WTC11 (cell line): ENCODE data around the gene MERTK. TPM values are rescaled to one million over a fixed set of nuclear protein-coding genes. Genes with fewer than 3 reads are reported as not detected.

Source experiments
- ATAC-seq: fragments of 200-7000 bp; cut with Tn5 transposase; 2 replicates; pipeline ENCODE4 v1.10.0; 2021; ENCODE audit warnings: mild to moderate bottlenecking, moderate library complexity
- CTCF ChIA-PET: fragments of 300-600 bp; sonication (Branson Sonifier 250); formaldehyde crosslinking; loops from one replicate; lab custom pipeline; 2021; ENCODE audit warnings: antibody characterized with exemption; lab: Charles Lee
- POLR2A ChIA-PET: fragments of 350-600 bp; sonication (Branson Sonifier 250); formaldehyde crosslinking; loops from one replicate; lab custom pipeline; 2021; ENCODE audit warnings: antibody characterized with exemption; lab: Charles Lee
- DNase-seq: peaks from one replicate; pipeline ENCODE4 v3.0.0; 2021; ENCODE audit warnings: low spot score
- H3K27ac Mint-ChIP-seq: 2 replicates; pipeline ENCODE4 v1.8.0; 2021; ENCODE audit warnings: mixed read lengths
- H3K27me3 Mint-ChIP-seq: 2 replicates; pipeline ENCODE4 v1.8.0; 2021; ENCODE audit warnings: low read depth, mild to moderate bottlenecking, moderate library complexity, mixed read lengths
- H3K36me3 Mint-ChIP-seq: 2 replicates; pipeline ENCODE4 v1.8.0; 2021; ENCODE audit warnings: mixed read lengths
- H3K4me1 Mint-ChIP-seq: 2 replicates; pipeline ENCODE4 v1.8.0; 2022; ENCODE audit warnings: mixed read lengths
- H3K4me3 Mint-ChIP-seq: 2 replicates; pipeline ENCODE4 v1.8.0; 2021; ENCODE audit warnings: mild to moderate bottlenecking, moderate library complexity, mixed read lengths
- H3K9me3 Mint-ChIP-seq: 2 replicates; pipeline ENCODE4 v1.8.0; 2021; ENCODE audit warnings: mixed read lengths
- CREM ChIP-seq: sonication (generic); formaldehyde crosslinking; IDR thresholded peaks from 2 replicates; pipeline ENCODE4 v1.8.1; 2022; ENCODE audit warnings: mild to moderate bottlenecking, missing genetic modification reagents, moderate library complexity
- E2F4 ChIP-seq: sonication (generic); formaldehyde crosslinking; IDR thresholded peaks from 2 replicates; pipeline ENCODE4 v1.8.1; 2022; ENCODE audit warnings: low read depth, mild to moderate bottlenecking, moderate library complexity, missing genetic modification reagents, borderline replicate concordance
- E2F5 ChIP-seq: sonication (generic); formaldehyde crosslinking; IDR thresholded peaks from 2 replicates; pipeline ENCODE4 v1.8.1; 2022; ENCODE audit warnings: mild to moderate bottlenecking, moderate library complexity, missing genetic modification reagents
- FOXP1 ChIP-seq: sonication (generic); formaldehyde crosslinking; IDR thresholded peaks from 2 replicates; pipeline ENCODE4 v1.8.0; 2022; ENCODE audit warnings: missing genetic modification reagents, mild to moderate bottlenecking, moderate library complexity, borderline replicate concordance
- HMGXB4 ChIP-seq: sonication (generic); formaldehyde crosslinking; IDR thresholded peaks from 2 replicates; pipeline ENCODE4 v1.8.1; 2023; ENCODE audit warnings: mild to moderate bottlenecking, moderate library complexity, missing genetic modification reagents
- JAZF1 ChIP-seq: fragments of 250-450 bp; sonication (Bioruptor Pico); IDR thresholded peaks from 2 replicates; pipeline ENCODE4 v1.9.0; 2021; ENCODE audit warnings: moderate library complexity, mild to moderate bottlenecking, inconsistent platforms
- KAT7 ChIP-seq: sonication (generic); formaldehyde crosslinking; IDR thresholded peaks from 2 replicates; pipeline ENCODE4 v1.8.1; 2023; ENCODE audit warnings: missing genetic modification reagents, mild to moderate bottlenecking, borderline replicate concordance
- MYBL2 ChIP-seq: sonication (generic); formaldehyde crosslinking; IDR thresholded peaks from 2 replicates; pipeline ENCODE4 v1.8.1; 2023; ENCODE audit warnings: mild to moderate bottlenecking, moderate library complexity, missing genetic modification reagents
- PREB ChIP-seq: sonication (generic); formaldehyde crosslinking; IDR thresholded peaks from 2 replicates; pipeline ENCODE4 v1.8.1; 2022; ENCODE audit warnings: mild to moderate bottlenecking, missing genetic modification reagents, moderate library complexity, borderline replicate concordance
- PRRX2 ChIP-seq: fragments of 250-450 bp; sonication (Bioruptor Pico); IDR thresholded peaks from 2 replicates; pipeline ENCODE4 v1.8.0; 2021; ENCODE audit warnings: mild to moderate bottlenecking
- SMAD4 ChIP-seq: sonication (generic); formaldehyde crosslinking; IDR thresholded peaks from 2 replicates; pipeline ENCODE4 v1.8.0; 2022; ENCODE audit warnings: mild to moderate bottlenecking, missing genetic modification reagents
- TCF7 ChIP-seq: sonication (generic); formaldehyde crosslinking; IDR thresholded peaks from 2 replicates; pipeline ENCODE4 v1.8.0; 2022; ENCODE audit warnings: mild to moderate bottlenecking, low read depth, missing genetic modification reagents, moderate library complexity
- TEAD1 ChIP-seq: sonication (generic); formaldehyde crosslinking; IDR thresholded peaks from 2 replicates; pipeline ENCODE4 v1.8.0; 2022; ENCODE audit warnings: mild to moderate bottlenecking, missing genetic modification reagents
- ZBTB21 ChIP-seq: sonication (generic); formaldehyde crosslinking; IDR thresholded peaks from 2 replicates; pipeline ENCODE4 v1.8.1; 2023; ENCODE audit warnings: mild to moderate bottlenecking, missing genetic modification reagents, borderline replicate concordance
- ZNF396 ChIP-seq: fragments of 250-450 bp; sonication (Bioruptor Pico); IDR thresholded peaks from 2 replicates; pipeline ENCODE4 v1.8.0; 2021; ENCODE audit warnings: mild to moderate bottlenecking, moderate library complexity, borderline replicate concordance
- ZNF671 ChIP-seq: fragments of 250-450 bp; sonication (Bioruptor Pico); IDR thresholded peaks from 2 replicates; pipeline ENCODE4 v1.8.0; 2021; ENCODE audit warnings: mild to moderate bottlenecking
- total RNA-seq: library from RNA; stranded (reverse); gene quantifications from 3 replicates; pipeline ENCODE4 v1.2.3, GENCODE V29; 2021
- TF ChIP-seq, protein P1 (sequence below): sonication (generic); formaldehyde crosslinking; IDR thresholded peaks from 2 replicates; pipeline ENCODE4 v1.8.0; 2023; ENCODE audit warnings: mild to moderate bottlenecking, missing genetic modification reagents
- TF ChIP-seq, protein P2 (sequence below): fragments of 250-450 bp; sonication (Bioruptor Pico); IDR thresholded peaks from 2 replicates; pipeline ENCODE4 v1.9.0; 2021; ENCODE audit warnings: mild to moderate bottlenecking, borderline replicate concordance
- TF ChIP-seq, protein P3 (sequence below): fragments of 200-600 bp; IDR thresholded peaks from 2 replicates; pipeline ENCODE4 v1.8.0; 2022; ENCODE audit warnings: antibody characterized with exemption

Gene MERTK
- total RNA-seq, 1 experiment from 2014 or later, result 6.9 TPM

DNA sequence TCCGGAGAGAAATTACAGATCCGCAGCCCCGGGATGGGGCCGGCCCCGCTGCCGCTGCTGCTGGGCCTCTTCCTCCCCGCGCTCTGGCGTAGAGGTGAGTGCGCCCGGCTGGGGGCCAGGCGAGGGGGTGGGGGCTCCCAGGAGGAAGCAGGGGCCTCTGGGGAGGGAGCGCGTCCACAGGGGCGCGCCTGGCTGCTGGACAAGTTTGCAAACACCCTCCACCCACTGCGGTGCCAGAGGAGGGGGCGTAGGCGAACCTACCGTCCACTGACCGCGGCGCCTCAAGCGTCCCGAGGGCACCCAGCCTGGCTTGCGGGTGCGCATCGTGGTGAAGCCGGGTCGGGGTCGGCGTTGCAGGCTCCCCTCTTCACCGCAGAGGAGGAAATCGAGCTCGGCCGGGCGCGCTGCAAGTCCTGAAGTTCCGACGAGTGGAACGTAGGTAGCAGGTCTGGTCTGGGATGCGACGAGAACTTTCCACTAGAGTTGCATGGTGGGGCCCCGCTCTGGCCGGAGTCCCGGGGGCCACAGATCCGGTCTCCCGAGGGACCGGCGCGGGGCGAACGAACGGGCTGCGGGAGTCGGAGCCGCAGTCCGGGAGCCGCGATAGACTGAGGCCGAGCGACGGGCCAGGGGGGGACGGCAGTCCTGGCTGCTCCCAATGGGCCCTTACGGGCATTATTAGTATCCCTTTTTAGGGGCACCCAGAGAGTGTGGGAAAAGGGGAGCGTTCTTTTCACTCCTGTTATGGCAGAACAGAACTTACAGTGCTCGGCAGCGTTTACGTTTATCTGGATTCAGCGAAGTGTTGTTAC lies 502 bp downstream of the MERTK start:
- Mint-ChIP-seq H3K4me3 (peak overlapping the region; percentile 83), H3K4me1 (peaks cover 39% of the 10 kb centered on the region), H3K36me3 (no peaks in the 10 kb centered on the region), H3K9me3 (no peaks in the 10 kb centered on the region), H3K27ac (no peak overlapping the region), H3K27me3 (peaks cover 30% of the 10 kb centered on the region)
- peak; percentile 7 for ATAC-seq
- ChIA-PET CTCF (interaction anchor here (0.5 to 3.3 kb wide), 7 partner anchors 11 to 705 kb away, joined by 3 to 14 read pairs (median 4); partner anchors contain the start of gene TMEM87B), POLR2A (interaction anchor here (0.6 to 1.8 kb wide), 3 partner anchors 58 to 708 kb away, joined by 4 to 8 read pairs (median 4); partner anchors contain the start of gene TMEM87B)
- TF ChIP-seq TEAD1 (CRISPR knock-in tag) (0 out of 2 replicates have a peak, but pooled peaks have one; percentile 1), HMGXB4 (CRISPR knock-in tag) (peak; percentile 86), SMAD4 (CRISPR knock-in tag) (no peak), TCF7 (CRISPR knock-in tag) (no peak), FOXP1 (CRISPR knock-in tag) (peak; percentile 73; the same call in 1 of the 2 replicates), MYBL2 (CRISPR knock-in tag) (0 out of 2 replicates have a peak, but pooled peaks have one; percentile 42), KAT7 (peak; percentile 44; the same call in 1 of the 2 replicates), ZBTB21 (CRISPR knock-in tag) (no peak), CREM (CRISPR knock-in tag) (0 out of 2 replicates have a peak, but pooled peaks have one; percentile 17), E2F4 (CRISPR knock-in tag) (0 out of 2 replicates have a peak, but pooled peaks have one; percentile 25)
- TF ChIP-seq, protein P1, sequence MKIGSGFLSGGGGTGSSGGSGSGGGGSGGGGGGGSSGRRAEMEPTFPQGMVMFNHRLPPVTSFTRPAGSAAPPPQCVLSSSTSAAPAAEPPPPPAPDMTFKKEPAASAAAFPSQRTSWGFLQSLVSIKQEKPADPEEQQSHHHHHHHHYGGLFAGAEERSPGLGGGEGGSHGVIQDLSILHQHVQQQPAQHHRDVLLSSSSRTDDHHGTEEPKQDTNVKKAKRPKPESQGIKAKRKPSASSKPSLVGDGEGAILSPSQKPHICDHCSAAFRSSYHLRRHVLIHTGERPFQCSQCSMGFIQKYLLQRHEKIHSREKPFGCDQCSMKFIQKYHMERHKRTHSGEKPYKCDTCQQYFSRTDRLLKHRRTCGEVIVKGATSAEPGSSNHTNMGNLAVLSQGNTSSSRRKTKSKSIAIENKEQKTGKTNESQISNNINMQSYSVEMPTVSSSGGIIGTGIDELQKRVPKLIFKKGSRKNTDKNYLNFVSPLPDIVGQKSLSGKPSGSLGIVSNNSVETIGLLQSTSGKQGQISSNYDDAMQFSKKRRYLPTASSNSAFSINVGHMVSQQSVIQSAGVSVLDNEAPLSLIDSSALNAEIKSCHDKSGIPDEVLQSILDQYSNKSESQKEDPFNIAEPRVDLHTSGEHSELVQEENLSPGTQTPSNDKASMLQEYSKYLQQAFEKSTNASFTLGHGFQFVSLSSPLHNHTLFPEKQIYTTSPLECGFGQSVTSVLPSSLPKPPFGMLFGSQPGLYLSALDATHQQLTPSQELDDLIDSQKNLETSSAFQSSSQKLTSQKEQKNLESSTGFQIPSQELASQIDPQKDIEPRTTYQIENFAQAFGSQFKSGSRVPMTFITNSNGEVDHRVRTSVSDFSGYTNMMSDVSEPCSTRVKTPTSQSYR (CRISPR knock-in tag), result no peak
- peak; percentile 57 for DNase-seq

GRCh38 chr2:111900859-111901258 lies 2.5 kb downstream of the MERTK start:
- Mint-ChIP-seq H3K4me1 (peaks cover 51% of the 10 kb centered on the region), H3K27me3 (peaks cover 28% of the 10 kb centered on the region), H3K27ac (no peak overlapping the region), H3K4me3 (peak overlapping the region; percentile 34; the same call in 1 of the 2 replicates), H3K9me3 (no peaks in the 10 kb centered on the region), H3K36me3 (no peaks in the 10 kb centered on the region)
- ChIA-PET POLR2A (no interaction called here), CTCF (no interaction called here)
- ATAC-seq, result no peak
- peak; percentile 42 for DNase-seq
- TF ChIP-seq PRRX2 (no peak), ZNF396 (CRISPR knock-in tag) (no peak), ZNF671 (CRISPR knock-in tag) (no peak), E2F5 (CRISPR knock-in tag) (no peak), PREB (no peak), JAZF1 (no peak)
- TF ChIP-seq, protein P2, sequence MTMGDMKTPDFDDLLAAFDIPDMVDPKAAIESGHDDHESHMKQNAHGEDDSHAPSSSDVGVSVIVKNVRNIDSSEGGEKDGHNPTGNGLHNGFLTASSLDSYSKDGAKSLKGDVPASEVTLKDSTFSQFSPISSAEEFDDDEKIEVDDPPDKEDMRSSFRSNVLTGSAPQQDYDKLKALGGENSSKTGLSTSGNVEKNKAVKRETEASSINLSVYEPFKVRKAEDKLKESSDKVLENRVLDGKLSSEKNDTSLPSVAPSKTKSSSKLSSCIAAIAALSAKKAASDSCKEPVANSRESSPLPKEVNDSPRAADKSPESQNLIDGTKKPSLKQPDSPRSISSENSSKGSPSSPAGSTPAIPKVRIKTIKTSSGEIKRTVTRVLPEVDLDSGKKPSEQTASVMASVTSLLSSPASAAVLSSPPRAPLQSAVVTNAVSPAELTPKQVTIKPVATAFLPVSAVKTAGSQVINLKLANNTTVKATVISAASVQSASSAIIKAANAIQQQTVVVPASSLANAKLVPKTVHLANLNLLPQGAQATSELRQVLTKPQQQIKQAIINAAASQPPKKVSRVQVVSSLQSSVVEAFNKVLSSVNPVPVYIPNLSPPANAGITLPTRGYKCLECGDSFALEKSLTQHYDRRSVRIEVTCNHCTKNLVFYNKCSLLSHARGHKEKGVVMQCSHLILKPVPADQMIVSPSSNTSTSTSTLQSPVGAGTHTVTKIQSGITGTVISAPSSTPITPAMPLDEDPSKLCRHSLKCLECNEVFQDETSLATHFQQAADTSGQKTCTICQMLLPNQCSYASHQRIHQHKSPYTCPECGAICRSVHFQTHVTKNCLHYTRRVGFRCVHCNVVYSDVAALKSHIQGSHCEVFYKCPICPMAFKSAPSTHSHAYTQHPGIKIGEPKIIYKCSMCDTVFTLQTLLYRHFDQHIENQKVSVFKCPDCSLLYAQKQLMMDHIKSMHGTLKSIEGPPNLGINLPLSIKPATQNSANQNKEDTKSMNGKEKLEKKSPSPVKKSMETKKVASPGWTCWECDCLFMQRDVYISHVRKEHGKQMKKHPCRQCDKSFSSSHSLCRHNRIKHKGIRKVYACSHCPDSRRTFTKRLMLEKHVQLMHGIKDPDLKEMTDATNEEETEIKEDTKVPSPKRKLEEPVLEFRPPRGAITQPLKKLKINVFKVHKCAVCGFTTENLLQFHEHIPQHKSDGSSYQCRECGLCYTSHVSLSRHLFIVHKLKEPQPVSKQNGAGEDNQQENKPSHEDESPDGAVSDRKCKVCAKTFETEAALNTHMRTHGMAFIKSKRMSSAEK (CRISPR knock-in tag), result no peak
- TF ChIP-seq, protein P3, sequence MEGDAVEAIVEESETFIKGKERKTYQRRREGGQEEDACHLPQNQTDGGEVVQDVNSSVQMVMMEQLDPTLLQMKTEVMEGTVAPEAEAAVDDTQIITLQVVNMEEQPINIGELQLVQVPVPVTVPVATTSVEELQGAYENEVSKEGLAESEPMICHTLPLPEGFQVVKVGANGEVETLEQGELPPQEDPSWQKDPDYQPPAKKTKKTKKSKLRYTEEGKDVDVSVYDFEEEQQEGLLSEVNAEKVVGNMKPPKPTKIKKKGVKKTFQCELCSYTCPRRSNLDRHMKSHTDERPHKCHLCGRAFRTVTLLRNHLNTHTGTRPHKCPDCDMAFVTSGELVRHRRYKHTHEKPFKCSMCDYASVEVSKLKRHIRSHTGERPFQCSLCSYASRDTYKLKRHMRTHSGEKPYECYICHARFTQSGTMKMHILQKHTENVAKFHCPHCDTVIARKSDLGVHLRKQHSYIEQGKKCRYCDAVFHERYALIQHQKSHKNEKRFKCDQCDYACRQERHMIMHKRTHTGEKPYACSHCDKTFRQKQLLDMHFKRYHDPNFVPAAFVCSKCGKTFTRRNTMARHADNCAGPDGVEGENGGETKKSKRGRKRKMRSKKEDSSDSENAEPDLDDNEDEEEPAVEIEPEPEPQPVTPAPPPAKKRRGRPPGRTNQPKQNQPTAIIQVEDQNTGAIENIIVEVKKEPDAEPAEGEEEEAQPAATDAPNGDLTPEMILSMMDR, result no peak
